SK-N-SH (cell line): ENCODE measurements around the gene AFF3.

ENCODE experiments used
- CTCF ChIP-seq: fragments of 200-600 bp; sonication (generic); IDR thresholded peaks from 2 replicates; pipeline ENCODE4 v1.6.1; 2017; ENCODE audit warnings: antibody characterized with exemption, mild to moderate bottlenecking, moderate library complexity
- EP300 ChIP-seq, 2 experiments: IDR thresholded peaks; 2 replicates each; pipeline versions ENCODE4 v1.4.0 to v1.6.1; 2012; ENCODE audit warnings: borderline replicate concordance in 1 of 2, low read depth in 1 of 2, low read length in 1 of 2
- MXI1 ChIP-seq: IDR thresholded peaks from 2 replicates; pipeline ENCODE4 v1.6.1; 2012; ENCODE audit warnings: mild to moderate bottlenecking, low read depth, low read length, improper control_type of control experiment
- NRF1 ChIP-seq: IDR thresholded peaks from 2 replicates; pipeline ENCODE4 v1.6.1; 2012; ENCODE audit warnings: low read depth, mild to moderate bottlenecking, low read length

GRCh38 chr2:99611786-99612185, 530.6 kb downstream of the AFF3 start:
- TF ChIP-seq CTCF = no peak
- TF ChIP-seq EP300 (IDR thresholded peaks at IDR 0.05; ENCODE audit: borderline replicate concordance in 1 of 2, low read depth in 1 of 2, low read length in 1 of 2) = no peak
- TF ChIP-seq MXI1 = no peak
- no peak for TF ChIP-seq NRF1
